WERI-Rb-1 (cell line): ENCODE results near the gene TTC7B.

ENCODE experiments used
- DNase-seq: peaks from one replicate; pipeline ENCODE4 v3.0.0-alpha.2; 2020
- H3K27ac ChIP-seq: fragments of 250-450 bp; sonication (Bioruptor Pico); 2 replicates; pipeline ENCODE4 v1.5.1; 2020; ENCODE audit warnings: mild to moderate bottlenecking, moderate library complexity
- H3K27me3 ChIP-seq: fragments of 250-450 bp; sonication (Bioruptor Pico); 2 replicates; pipeline ENCODE4 v1.5.1; 2021; ENCODE audit warnings: mild to moderate bottlenecking, low read depth, moderate library complexity; ENCODE audit not compliant: insufficient read depth, severe bottlenecking
- H3K36me3 ChIP-seq: fragments of 250-450 bp; sonication (Bioruptor Pico); 2 replicates; pipeline ENCODE4 v1.5.1; 2020; ENCODE audit warnings: mild to moderate bottlenecking, moderate library complexity
- H3K4me3 ChIP-seq: 2 replicates; pipeline ENCODE4 v1.5.1; 2011; ENCODE audit warnings: low read depth, mild to moderate bottlenecking, control low read depth, low read length
- H3K9me3 ChIP-seq: fragments of 250-450 bp; sonication (Bioruptor Pico); 2 replicates; pipeline ENCODE4 v1.5.1; 2021; ENCODE audit warnings: mild to moderate bottlenecking, moderate library complexity; ENCODE audit not compliant: severe bottlenecking
- TF ChIP-seq, protein P1 (sequence below): IDR thresholded peaks from 2 replicates; pipeline ENCODE4 v1.5.1; 2011; ENCODE audit warnings: low read depth, mild to moderate bottlenecking, control low read depth, inconsistent platforms, low read length

Gene TTC7B

GRCh38 chr14:90561920-90562319 is 254.3 kb downstream of the TTC7B start:
- Histone ChIP-seq H3K27me3 (no peaks in the 10 kb centered on the region), H3K36me3 (peaks cover 46% of the 10 kb centered on the region), H3K9me3 (no peaks in the 10 kb centered on the region), H3K4me3 (no peak overlapping the region), H3K27ac (no peak overlapping the region)
- TF ChIP-seq, protein P1, sequence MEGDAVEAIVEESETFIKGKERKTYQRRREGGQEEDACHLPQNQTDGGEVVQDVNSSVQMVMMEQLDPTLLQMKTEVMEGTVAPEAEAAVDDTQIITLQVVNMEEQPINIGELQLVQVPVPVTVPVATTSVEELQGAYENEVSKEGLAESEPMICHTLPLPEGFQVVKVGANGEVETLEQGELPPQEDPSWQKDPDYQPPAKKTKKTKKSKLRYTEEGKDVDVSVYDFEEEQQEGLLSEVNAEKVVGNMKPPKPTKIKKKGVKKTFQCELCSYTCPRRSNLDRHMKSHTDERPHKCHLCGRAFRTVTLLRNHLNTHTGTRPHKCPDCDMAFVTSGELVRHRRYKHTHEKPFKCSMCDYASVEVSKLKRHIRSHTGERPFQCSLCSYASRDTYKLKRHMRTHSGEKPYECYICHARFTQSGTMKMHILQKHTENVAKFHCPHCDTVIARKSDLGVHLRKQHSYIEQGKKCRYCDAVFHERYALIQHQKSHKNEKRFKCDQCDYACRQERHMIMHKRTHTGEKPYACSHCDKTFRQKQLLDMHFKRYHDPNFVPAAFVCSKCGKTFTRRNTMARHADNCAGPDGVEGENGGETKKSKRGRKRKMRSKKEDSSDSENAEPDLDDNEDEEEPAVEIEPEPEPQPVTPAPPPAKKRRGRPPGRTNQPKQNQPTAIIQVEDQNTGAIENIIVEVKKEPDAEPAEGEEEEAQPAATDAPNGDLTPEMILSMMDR: no peak
- DNase-seq: no peak

DNA sequence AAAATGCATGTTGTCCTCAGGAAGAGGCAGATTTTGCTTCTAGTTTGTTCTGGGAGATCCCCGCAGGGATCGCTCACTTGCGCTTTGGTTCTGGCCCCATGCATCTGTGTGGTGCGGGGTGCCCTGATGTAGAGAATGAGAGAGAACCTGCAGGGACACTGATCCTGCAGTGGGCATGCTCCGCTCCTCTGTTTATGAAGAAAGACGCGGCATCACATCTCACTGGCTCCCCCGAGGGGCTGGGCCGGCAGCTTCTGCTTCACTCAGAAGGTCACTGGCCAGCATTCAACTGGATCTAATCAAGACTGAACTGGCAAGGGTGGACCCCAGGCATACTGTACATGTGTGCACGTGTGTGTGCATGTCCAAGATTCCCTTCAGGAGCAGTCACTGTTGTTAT is 255.2 kb downstream of the TTC7B start:
- no peak overlapping the region for H3K27ac ChIP-seq
- no peaks in the 10 kb centered on the region for H3K9me3 ChIP-seq
- H3K36me3 ChIP-seq: peaks cover 39% of the 10 kb centered on the region
- TF ChIP-seq, protein P1: no peak
- no peaks in the 10 kb centered on the region for H3K27me3 ChIP-seq
- H3K4me3 ChIP-seq: no peak overlapping the region
- DNase-seq: no peak

DNA sequence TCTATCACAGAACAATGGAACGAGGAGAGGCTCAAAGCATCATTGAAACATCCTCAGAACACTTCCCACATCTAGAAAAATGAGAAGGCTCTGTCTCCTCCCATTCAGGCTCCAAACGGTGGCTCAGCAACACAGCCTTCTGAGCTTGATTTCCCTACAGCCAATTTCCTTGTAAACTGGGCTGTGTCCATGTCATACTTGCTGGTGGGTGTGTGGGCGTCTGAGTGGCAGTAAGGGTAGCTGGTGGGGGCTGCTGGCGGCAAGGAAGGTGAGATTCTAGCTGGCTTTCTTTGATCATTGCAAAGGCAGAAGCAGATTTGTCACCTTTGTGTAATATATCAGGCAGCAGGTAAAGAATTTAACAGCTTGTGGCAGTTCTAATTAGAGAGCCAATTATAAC is 255.7 kb downstream of the TTC7B start:
- Histone ChIP-seq H3K9me3 (no peaks in the 10 kb centered on the region), H3K4me3 (no peak overlapping the region), H3K36me3 (peaks cover 35% of the 10 kb centered on the region), H3K27ac (no peak overlapping the region), H3K27me3 (no peaks in the 10 kb centered on the region)
- TF ChIP-seq, protein P1: no peak
- DNase-seq: no peak

GRCh38 chr14:90559811-90560492 is 256.3 kb downstream of the TTC7B start:
- no peak for DNase-seq
- TF ChIP-seq, protein P1: no peak

GRCh38 chr14:90558983-90559590 is 257.1 kb downstream of the TTC7B start:
- H3K27ac ChIP-seq: no peak overlapping the region
- H3K36me3 ChIP-seq: peaks cover 43% of the 10 kb centered on the region
- TF ChIP-seq, protein P1: no peak
- H3K9me3 ChIP-seq: no peaks in the 10 kb centered on the region
- no peak overlapping the region for H3K4me3 ChIP-seq
- no peak for DNase-seq
- H3K27me3 ChIP-seq: no peaks in the 10 kb centered on the region

More at GRCh38 chr14:90559811-90560492, 256.3 kb downstream of the TTC7B start:
- H3K27me3 ChIP-seq: no peaks in the 10 kb centered on the region
- no peak overlapping the region for H3K27ac ChIP-seq
- H3K9me3 ChIP-seq: no peaks in the 10 kb centered on the region
- H3K4me3 ChIP-seq: no peak overlapping the region
- peaks cover 36% of the 10 kb centered on the region for H3K36me3 ChIP-seq
